Stimulated activated CD8-positive, alpha-beta memory T cell treated with anti-CD3 and anti-CD28 coated beads, Interleukin-4, amount 100 ng/mL, for 48 hours (primary cell): Measurements from ENCODE around the gene SSTR3.
"Not testable (repeated sequence)": the region's sequence is repeated elsewhere in the genome, so short reads cannot be mapped to it uniquely, and the experiment has no call there.

Source experiments
- DNase-seq: peaks from one replicate; pipeline ENCODE4 v3.0.0-alpha.2; 2020

The SSTR3 gene

GRCh38 chr22:37178350-37179125 lies 33.7 kb downstream of the SSTR3 start:
- DNase-seq = no peak

- no peak for DNase-seq
Observed at GRCh38 chr22:37177755-37178154, 34.5 kb downstream of the SSTR3 start.

- DNase-seq = no peak
Observed at GRCh38 chr22:37177221-37177620, 35.1 kb downstream of the SSTR3 start.

- DNase-seq = no peak
Observed at GRCh38 chr22:37176464-37177061, 35.7 kb downstream of the SSTR3 start.

- DNase-seq = no peak
Observed at GRCh38 chr22:37175414-37176281, 36.6 kb downstream of the SSTR3 start.

- DNase-seq = no peak
Observed at GRCh38 chr22:37174964-37175363, 37.3 kb downstream of the SSTR3 start.

GRCh38 chr22:37173709-37174108 lies 38.6 kb downstream of the SSTR3 start:
- no peak for DNase-seq

- no peak for DNase-seq
Observed at GRCh38 chr22:37172266-37173245, 39.7 kb downstream of the SSTR3 start.

GRCh38 chr22:37171662-37172061 lies 40.6 kb downstream of the SSTR3 start:
- no peak for DNase-seq

GRCh38 chr22:37170689-37171405 lies 41.4 kb downstream of the SSTR3 start:
- not testable (repeated sequence) for DNase-seq

- no peak for DNase-seq
Observed at GRCh38 chr22:37169947-37170688, 42.2 kb downstream of the SSTR3 start.

GRCh38 chr22:37169406-37169805 lies 42.9 kb downstream of the SSTR3 start:
- DNase-seq = no peak

GRCh38 chr22:37167981-37168647 lies 44.2 kb downstream of the SSTR3 start:
- no peak for DNase-seq

GRCh38 chr22:37167176-37167980 lies 44.9 kb downstream of the SSTR3 start:
- DNase-seq = no peak

- DNase-seq = peak; percentile 94
Observed at GRCh38 chr22:37166675-37167066, 45.6 kb downstream of the SSTR3 start.

- DNase-seq = peak; percentile 50
Observed at GRCh38 chr22:37165940-37166674, 46.2 kb downstream of the SSTR3 start.

- no peak for DNase-seq
Observed at GRCh38 chr22:37165066-37165465, 47.2 kb downstream of the SSTR3 start.

- no peak for DNase-seq
Observed at GRCh38 chr22:37164505-37164887, 47.8 kb downstream of the SSTR3 start.
